GM21447 (cell line): ENCODE results near the gene FRMD4B.

ENCODE experiments used
- ATAC-seq: cut with Tn5 transposase; IDR thresholded peaks from one replicate; pipeline ENCODE4 v1.9.1; 2021; ENCODE audit not compliant: unreplicated experiment

FRMD4B gene

DNA sequence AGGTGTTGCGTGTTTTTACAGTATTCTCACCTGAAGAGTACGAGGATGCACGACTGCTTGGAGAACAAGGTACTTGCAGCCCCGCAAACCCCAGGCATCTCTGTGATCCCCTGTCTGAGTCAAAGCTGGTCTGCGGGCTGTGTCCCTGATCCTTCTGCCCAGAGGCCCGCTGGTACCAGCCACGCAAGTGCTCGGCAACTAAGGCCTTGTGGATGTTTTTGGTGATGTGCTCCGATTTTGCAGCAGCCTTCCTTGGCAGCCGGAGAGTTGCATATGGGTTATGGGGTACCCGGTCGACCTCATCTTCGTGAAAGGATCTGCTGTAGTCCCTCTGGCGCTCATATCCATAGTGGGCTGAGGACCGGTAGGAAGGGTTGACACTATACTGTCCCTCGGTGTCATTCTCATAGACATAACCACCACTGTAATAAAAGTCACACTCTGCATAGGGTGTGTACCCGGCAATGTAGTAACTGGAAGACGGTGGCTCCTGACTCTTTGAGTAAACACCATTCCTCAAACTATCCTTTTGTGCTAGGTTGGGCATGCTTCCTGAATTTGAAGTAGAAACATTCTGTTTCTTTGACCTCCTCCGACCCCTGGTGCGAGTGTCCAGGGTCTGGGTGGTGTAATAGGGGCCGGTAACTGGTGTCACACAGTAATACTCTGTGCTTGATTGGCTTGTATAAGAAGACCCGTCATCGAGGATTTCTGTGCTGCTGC is 204.9 kb downstream of the FRMD4B start:
- no peak for ATAC-seq

DNA sequence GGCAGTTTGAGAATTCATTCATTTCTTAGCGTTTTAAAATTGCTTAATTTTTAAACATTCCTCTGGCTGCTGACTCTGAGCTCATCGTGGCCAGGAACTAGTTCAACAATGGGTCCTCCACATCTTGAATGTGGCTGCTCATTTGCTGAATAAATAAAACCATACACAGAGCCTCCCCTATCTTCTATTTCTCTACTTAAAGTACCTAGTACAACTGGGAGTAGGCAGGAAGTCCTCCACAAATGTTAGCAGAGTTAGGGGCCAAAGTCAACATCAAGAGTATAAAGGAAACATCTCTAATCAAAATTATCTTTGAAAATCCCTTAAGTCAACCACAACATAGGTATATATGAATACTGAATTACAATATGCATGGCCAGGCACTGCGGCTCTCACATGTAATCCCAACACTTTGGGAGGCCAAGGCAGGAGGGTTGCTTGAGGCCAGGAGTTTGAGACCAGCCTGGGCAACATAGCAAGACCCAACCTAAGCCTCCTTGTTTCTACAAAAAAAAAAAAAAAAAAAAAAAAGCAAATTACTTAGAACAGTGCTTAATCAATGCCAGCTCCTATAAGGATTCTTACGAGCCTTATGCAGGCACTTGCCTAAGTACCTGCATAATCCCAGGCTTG is 206.0 kb downstream of the FRMD4B start:
- no peak for ATAC-seq

DNA sequence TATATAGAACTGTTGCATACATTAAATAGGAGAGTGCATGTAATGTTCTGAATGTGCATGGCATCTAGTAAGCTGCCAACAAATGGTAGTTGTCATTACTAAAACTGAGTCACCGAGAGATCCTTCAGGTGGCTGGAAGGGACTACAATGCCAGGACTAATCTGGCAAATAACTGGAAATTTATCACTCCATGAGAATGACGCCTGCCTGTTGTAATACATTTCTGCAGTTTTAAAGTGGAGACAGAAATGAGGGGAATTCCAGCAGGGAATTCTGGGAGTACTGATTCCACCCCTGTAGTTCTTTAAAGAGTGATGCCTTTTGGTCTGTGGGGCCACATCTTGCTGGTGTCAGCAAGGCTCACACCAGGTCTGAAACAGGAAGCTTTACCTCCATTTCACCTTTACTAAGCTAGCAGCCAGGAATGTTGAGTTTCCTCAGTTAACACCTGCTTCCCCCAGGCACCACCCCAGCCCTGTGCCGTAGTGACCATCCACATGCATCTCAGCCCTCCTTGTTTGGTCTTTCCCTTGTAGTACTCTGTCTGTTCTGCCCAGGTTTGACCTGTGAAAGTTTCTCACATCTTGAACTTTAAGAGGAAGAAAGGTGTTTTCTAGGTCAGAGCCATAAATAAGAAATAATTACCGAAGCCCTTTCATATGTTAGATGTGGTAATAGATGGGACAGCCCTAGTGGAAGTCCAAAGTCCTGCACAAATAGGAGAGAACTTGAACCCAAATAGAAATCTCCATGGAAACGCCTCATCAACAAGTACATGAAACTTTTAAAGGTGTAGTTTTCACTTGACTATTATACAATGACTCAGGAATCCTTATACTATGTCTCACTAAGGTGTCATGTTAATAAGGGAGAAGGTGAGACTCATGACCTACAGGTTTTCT is 206.8 kb downstream of the FRMD4B start:
- ATAC-seq, result no peak

DNA sequence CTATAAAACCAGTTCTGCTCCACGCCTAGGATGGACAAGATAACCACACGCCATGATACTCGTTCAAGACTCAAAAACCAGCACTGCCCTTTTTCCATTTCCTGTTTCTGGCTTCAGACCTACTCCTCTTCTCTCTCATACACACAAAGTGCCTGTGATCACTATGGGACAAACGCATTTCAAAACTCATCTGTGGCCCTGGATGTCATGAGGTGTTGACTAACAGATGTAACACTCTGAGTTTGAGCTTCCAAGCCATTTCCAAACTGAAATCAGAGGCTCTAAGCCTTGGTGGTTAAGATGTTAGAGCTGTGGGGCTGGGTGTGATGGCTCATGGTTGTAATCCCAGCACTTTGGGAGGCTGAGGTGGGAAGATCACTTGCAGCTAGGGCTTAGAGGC is 207.8 kb downstream of the FRMD4B start:
- no peak for ATAC-seq

DNA sequence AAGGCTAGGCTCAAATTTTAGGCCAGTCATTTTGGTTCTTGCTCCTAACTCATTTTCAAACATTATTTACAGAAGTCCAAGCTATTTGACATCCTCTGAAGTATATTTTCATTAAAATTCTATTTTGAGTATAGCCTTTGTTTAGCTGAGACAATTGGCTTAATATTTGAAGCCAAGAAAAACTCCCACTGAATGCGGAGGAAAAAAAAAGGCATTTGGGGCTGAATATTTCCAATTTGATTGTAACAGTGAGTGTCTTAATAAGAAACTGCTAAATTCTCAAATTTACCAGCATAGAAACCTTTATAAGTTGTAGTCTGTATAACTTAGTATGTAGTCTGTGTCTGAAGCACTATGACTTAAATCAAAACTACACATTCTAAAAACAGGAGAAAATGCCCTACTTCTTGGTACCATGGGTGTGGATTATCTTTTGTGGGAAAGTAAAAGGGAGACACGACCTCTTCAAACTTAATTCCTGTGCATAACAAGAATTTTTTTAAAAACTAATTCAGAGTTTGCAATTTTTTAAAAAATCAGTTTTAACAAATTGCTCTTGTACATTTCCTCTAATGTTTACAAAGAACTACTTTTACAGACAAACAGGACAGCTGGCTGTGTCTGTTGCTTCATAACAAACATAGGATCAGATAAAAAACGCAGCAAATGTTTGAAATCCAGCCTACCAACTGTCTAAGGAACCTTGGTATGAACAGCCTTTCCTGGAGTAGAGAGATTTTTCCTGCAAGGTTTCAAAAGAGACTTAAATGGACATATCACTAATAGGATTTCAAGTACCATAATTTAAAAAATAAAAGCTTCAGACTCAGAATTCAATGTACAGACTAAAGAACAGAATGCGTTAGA is 210.8 kb downstream of the FRMD4B start:
- ATAC-seq, result no peak

DNA sequence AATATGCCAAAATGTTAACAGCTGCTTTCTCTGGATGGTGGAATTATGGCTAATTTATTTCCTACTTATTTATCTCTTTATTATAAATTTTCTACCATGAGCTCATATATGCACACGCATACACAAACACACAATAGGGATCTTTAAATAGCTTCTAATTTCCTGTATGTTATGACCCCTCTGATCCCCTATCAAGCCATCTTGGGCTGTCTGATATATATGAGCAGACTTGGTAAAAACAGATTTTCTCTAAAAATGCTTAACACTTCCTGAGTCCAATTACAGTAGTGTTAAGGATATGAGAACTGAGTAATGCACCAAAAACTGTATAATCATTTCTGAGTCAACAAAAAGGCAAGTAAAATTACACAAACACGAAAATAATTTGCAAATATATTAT is 211.4 kb downstream of the FRMD4B start:
- ATAC-seq, result no peak

DNA sequence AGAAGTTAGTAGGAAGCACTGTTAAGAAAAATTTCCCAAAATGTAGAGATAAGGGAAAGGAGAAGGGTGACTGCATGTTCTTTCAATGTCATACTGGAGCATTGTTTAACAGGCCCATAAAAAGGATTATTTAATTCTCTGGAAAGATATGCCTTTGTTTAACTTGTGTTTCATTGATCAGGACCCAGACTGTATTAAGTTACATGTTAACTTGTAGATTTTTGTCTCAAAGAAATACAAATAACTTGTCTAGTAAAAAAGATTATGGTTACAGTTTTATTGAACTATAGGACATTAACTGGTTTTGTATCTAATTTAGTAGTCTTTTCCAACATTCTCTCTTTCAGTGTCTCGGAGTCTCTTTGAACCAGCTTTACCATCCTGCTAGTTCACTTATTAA is 213.8 kb downstream of the FRMD4B start:
- no peak for ATAC-seq

DNA sequence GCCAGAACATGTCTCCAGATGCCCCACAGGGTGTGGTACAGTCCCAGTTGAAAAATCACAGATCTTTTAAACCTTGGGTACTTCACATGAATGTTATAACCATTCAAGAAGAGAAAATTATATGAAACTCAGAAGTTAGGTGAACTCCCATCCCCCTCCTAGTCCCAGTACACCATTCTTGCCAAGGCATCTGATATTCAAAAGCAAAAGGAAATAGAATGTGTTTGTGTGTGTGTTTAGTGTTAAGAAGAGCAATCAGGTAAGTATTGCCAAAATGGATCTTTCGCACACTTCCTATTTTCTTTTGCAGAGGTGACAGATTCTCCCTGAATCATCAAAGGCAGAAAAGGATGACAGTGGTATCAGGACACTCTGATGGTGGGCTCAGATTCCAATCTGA is 219.4 kb downstream of the FRMD4B start:
- no peak for ATAC-seq

DNA sequence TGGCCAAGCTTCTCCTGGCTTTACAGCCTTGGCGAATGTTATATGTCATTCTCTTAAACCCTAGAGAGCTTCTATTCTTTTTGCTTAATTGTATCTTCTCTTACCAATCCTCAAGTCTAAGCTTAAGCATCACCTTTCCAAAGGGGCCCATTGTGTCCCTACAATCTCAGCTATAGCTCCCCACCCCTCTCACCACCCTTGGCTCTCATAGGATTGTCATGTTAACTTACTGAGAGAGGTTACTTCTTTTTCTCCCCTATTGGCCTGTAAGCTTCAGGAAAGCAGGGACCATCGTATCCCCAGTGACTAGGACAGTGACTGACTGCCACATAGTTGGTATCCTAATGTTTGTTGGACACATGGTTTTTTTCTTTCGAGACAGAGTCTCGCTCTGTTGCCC is 220.1 kb downstream of the FRMD4B start:
- ATAC-seq, result no peak

DNA sequence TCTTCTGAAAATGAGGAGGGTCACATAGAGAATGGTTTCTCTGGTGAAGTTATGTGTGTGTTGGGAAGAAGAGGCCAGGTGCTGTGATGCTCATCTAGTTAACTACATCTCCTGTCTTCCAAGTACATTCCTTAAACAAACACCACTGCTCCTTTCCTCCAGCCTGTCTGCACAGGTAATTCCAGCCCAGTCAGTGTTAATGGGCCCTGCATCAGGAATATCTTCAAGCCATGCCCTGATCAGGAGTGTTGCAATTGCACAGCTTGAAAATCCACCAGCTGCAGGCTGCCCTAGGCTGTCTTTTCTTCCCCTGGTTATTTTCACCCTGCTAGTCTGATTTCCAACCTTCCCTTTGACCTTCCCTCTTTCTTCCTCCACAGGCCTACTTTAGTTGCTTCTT is 221.6 kb downstream of the FRMD4B start:
- ATAC-seq, result no peak

DNA sequence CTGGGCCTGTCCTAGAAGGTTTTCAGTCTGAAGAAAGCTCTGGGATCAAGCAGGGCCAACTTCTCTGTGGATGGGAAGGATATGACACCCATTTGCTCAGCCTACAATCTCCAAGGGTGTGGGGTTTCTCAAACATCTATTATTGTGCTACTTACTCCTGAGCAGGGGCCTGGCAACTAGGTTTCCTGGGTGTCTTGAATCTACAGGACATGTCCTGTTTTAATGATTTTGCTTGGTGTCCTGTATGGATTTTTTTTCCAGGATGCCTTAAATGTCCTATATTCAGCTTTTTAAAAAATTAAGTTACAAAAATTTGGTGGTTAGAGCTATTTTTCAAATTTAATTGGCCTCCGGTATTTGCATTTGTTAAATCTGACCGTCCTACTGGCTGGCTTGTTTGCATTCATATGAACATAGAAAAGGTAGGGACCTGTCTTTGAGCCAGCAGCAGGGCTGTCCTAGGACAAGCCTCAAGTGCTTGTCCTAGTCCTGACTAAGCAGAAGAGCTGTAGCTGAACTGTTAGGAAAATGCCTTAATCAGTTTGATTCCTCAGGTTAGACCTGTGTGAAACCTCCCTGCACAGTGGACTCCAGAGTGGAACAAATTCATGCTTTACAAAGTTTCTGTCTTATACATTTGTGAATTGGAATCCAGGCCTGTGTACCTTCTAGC is 223.4 kb downstream of the FRMD4B start:
- ATAC-seq, result no peak

DNA sequence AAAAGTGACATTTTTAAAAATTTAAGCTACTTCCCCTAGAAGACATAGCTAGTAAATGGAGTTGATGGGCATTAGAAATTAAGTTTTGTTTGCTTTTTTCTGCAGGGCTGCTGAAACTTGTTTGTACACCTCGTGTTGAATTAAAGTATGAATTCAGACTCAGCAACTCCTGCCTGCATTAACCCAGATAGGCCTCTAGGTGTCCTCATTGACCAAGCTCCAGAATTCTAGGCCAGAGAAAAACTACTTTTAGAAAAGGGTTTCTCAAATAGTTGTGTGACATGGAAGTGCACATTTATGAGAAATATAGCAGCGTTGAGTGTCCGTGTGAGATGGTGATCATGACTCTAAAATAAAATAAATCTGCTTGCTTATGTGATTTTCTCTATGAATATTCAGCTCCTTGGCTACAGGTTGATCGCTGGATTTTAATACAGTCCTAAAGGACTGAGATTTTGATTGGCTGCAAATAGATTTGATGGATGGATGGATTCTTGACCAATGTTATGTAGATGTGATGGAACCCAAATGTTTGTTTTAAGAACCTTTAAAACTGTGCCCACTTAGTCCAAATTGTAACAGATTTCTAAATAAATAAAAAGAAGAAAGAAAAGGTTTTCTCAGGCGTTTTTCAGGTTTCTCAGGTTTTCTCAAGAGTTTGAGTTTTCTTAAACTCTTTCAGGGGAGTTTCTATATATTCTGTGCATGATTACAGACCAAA is 224.1 kb downstream of the FRMD4B start:
- no peak for ATAC-seq

DNA sequence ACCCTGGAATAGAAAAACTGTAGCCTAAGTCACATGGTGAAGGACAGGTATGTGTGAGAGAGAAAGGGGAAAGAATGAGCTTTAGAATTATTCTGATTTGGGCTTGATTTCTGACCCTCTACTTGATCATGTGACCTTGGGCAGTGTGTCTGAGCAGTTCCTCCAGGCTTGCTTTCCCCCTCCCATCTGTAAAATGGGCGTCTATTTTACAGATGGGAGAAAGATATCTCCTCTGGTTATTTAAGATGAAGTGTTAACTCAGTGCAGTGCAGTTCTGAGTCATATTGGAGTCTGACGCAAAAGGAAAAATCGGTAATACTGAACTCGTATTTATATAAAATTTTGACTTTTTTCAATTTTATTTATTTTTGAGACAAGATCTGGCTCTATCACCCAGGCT is 225.4 kb downstream of the FRMD4B start:
- ATAC-seq, result no peak

DNA sequence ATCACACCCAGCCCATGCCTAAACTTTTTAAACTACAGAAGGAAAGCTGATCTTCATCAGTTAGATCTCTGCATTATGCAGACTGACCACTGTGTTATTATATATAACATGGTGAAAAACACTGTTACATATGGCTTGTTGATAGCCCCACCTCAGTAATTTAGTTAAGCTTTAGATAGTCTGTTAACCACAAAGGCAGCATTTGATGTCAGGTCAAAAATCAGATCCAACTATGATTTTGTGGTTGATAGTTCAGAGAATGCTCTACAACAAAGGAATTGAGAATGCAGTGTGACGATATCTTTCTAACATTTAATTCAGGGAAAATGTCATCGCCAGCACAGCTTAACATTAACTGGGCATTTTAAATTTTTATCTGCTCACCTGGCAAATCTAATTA is 225.8 kb downstream of the FRMD4B start:
- no peak for ATAC-seq

DNA sequence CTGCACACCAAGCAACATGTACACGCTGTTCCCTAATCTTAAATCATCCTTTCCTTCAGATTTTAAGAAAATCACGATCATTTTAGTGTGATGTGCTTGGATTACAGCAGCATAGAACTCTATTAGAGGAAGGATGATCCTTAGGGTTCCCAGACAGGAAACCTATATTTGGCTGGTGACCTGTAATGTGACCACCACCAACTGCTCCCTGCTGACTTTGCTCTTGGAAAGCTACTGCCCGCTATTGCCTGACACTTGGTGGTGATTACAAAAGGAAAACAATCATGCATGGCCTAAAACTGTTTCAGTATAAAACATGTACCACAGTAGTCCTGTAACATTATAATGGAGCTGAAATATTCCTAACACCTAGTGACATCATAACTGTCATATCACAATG is 236.3 kb downstream of the FRMD4B start:
- no peak for ATAC-seq

DNA sequence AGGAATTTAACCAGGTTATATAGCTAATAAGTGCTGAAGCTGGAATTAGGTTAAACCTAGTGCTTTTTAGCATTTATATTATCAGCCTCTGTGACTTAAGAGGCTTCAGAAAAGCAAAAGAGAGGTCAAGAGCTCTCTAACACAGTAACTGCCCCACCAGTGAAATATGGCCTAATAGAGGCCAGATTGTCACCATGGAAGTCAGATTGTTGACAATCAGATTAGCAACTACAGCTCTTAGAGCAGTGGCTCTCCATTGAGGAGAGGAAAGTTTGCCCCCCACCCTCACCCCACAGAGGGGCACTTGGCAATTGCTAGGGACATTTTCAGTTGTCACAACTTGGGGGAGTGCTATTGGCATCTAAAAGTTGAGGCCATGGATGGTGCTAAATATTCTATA is 240.2 kb downstream of the FRMD4B start:
- ATAC-seq, result no peak

DNA sequence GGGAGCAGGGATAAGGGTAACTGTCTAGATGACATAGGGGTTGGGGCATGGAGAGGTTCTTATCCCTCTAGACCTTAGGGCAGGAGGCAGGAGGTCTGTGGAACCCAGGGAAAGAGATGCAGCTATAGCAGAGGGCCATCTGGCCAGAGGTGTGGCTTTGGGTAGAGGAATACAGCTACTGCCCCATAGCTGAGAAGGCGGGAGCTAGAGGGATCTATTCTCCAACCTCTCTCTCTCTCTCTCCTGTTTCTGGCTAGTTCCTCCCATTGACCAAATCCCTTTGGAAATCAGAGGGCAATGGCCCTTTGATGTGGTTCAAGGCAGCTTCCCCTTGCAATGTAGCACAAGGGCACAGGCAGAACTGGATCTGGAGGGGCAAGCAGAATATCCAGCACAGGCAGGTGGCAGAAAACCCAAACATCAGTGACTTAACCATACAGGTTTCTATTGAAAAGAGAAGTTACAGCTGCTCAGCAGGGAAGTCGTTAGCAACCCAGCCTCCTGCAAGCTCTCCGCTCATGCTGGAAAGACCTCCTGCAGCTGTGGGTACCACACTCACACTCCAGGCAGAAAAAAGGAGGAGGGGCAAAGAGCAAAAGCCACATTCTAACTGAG is 241.2 kb downstream of the FRMD4B start:
- ATAC-seq, result no peak

DNA sequence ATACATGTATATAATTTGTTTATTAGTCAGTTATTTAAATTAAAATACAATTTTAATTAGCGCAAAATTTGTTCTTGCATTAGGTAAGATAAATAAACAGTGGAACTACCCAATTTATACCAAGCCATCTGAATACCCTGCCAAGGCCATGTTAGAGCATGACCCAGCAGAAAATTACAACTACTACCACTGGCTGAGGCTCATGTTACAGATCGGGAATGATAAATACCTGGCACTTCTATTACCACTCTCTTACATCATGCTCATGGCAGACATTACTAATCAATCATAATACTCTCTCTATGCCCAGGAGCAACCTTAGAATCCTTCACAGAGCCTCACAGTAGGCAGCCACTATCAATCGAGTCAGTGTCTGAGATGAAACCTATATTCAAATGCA is 242.3 kb downstream of the FRMD4B start:
- ATAC-seq, result no peak

DNA sequence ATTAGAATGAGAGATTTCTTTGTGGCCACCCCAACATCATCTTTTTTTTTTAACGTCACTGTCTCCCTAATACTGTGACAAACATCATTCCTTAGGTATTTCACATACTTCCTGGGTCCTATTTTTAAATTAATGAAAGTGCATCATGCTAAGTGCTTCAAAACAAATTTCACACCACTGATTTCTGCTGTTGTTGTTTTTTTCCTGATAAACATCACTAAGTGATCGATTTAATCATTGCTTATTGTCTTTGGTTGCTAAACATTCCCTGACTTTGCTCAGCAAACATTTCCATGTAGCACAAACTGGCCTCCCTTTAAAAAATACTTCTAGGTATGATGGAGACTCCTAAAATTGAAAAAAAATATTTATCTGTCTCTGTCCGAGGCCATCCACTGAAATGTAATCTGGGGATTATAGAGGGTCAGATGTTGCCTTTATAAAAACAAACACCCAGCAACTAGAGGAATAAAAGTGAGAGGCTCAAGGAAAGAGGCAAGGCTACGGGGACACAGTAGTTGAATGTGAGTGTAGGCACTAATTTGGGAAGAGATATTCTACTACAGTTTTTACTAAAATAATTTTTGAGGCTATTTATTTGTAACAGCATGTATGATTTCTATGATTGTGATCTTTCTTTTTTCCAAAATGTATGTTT is 243.0 kb downstream of the FRMD4B start:
- ATAC-seq, result no peak
